ENCODE results near the gene GPR158.

The GPR158 gene

GRCh38 chr10:25522294-25522693 lies 347.5 kb downstream of the GPR158 start:
- Mint-ChIP-seq H3K9me3 (peaks cover 7% of the 10 kb centered on the region), H3K27ac (no peak overlapping the region), H3K4me1 (no peaks in the 10 kb centered on the region), H3K27me3 (ENCODE audit: low read depth) (no peaks in the 10 kb centered on the region), H3K36me3 (ENCODE audit: low read depth) (peaks cover 6% of the 10 kb centered on the region), H3K4me3 (no peak overlapping the region)
- TF ChIP-seq CTCF (IDR thresholded peaks at IDR 0.05; ENCODE audit: unreplicated experiment in 3 of 3) = no peak

GRCh38 chr10:25522946-25523608 lies 348.3 kb downstream of the GPR158 start:
- Mint-ChIP-seq H3K4me3 (no peak overlapping the region), H3K27me3 (ENCODE audit: low read depth) (no peaks in the 10 kb centered on the region), H3K36me3 (ENCODE audit: low read depth) (peaks cover 6% of the 10 kb centered on the region), H3K27ac (no peak overlapping the region), H3K9me3 (peaks cover 7% of the 10 kb centered on the region), H3K4me1 (no peaks in the 10 kb centered on the region)
- no peak for TF ChIP-seq CTCF (IDR thresholded peaks at IDR 0.05; ENCODE audit: unreplicated experiment in 3 of 3)

GRCh38 chr10:25530306-25530705 lies 355.5 kb downstream of the GPR158 start:
- no peaks in the 10 kb centered on the region for H3K9me3 Mint-ChIP-seq
- H3K27me3 Mint-ChIP-seq (ENCODE audit: low read depth) = peaks cover 4% of the 10 kb centered on the region
- no peak overlapping the region for H3K27ac Mint-ChIP-seq
- H3K4me3 Mint-ChIP-seq = no peak overlapping the region
- H3K4me1 Mint-ChIP-seq = no peaks in the 10 kb centered on the region
- no peaks in the 10 kb centered on the region for H3K36me3 Mint-ChIP-seq (ENCODE audit: low read depth)
- TF ChIP-seq CTCF (IDR thresholded peaks at IDR 0.05; ENCODE audit: unreplicated experiment in 3 of 3) = no peak

- H3K27ac Mint-ChIP-seq = no peak overlapping the region
- TF ChIP-seq CTCF (IDR thresholded peaks at IDR 0.05; ENCODE audit: unreplicated experiment in 3 of 3) = no peak
- no peaks in the 10 kb centered on the region for H3K4me1 Mint-ChIP-seq
- no peaks in the 10 kb centered on the region for H3K9me3 Mint-ChIP-seq
- H3K36me3 Mint-ChIP-seq (ENCODE audit: low read depth) = no peaks in the 10 kb centered on the region
- H3K4me3 Mint-ChIP-seq = no peak overlapping the region
- peaks cover 4% of the 10 kb centered on the region for H3K27me3 Mint-ChIP-seq (ENCODE audit: low read depth)
Measured at GRCh38 chr10:25531457-25532061, 356.8 kb downstream of the GPR158 start.

GRCh38 chr10:25532213-25532612 lies 357.4 kb downstream of the GPR158 start:
- no peak for TF ChIP-seq CTCF (IDR thresholded peaks at IDR 0.05; ENCODE audit: unreplicated experiment in 3 of 3)
- H3K36me3 Mint-ChIP-seq (ENCODE audit: low read depth) = no peaks in the 10 kb centered on the region
- peaks cover 4% of the 10 kb centered on the region for H3K27me3 Mint-ChIP-seq (ENCODE audit: low read depth)
- H3K9me3 Mint-ChIP-seq = no peaks in the 10 kb centered on the region
- H3K27ac Mint-ChIP-seq = no peak overlapping the region
- H3K4me1 Mint-ChIP-seq = no peaks in the 10 kb centered on the region
- H3K4me3 Mint-ChIP-seq = no peak overlapping the region

- Mint-ChIP-seq H3K27ac (no peak overlapping the region), H3K4me1 (no peaks in the 10 kb centered on the region), H3K36me3 (ENCODE audit: low read depth) (no peaks in the 10 kb centered on the region), H3K9me3 (no peaks in the 10 kb centered on the region), H3K4me3 (no peak overlapping the region), H3K27me3 (ENCODE audit: low read depth) (no peaks in the 10 kb centered on the region)
- TF ChIP-seq CTCF (IDR thresholded peaks at IDR 0.05; ENCODE audit: unreplicated experiment in 3 of 3) = no peak
Measured at GRCh38 chr10:25536027-25536426, 361.2 kb downstream of the GPR158 start.
